ENCODE results near the gene NGFR. TPM values are rescaled to one million over a fixed set of nuclear protein-coding genes. Genes with fewer than 3 reads are reported as not detected.

NGFR gene
- total RNA-seq, 1 experiment from 2014 or later, result 11.3 TPM

DNA sequence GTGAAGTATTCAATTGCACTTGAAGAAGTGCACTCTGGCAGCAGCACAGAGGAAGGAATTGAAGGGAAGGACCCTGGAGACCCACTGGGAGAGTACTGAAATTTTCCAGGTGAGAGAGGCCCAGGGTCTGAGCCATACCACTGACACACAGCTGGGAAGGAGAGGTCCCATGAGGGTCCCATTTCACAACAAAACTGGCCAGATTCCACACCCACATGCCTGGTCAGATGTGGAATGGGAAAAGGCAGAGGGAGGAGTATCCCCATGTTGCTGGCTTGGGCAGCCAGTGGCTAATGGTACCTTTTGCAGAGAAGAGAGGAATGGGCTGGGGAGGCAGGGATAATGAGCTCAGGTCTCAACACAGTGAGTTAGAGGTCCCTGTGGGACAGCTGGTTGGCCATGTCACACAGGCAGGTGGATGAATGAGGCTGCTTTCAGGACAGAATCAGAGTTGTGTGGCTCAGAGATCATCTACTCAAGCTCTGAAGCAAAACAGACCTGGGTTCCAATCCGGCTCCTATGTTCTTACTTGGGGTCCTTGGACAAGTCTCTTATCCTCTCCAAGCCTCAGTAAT lies 26.2 kb upstream of the NGFR start:
- H3K27me3 Mint-ChIP-seq (ENCODE audit: low read depth), result peaks cover 53% of the 10 kb centered on the region
- DNase-seq (ENCODE audit: low spot score), result no peak
- peaks cover 33% of the 10 kb centered on the region for H3K4me1 Mint-ChIP-seq
- POLR2A ChIA-PET, result no interaction called here
- peaks cover 9% of the 10 kb centered on the region for H3K9me3 Mint-ChIP-seq
- no peaks in the 10 kb centered on the region for H3K36me3 Mint-ChIP-seq
- no peak for ATAC-seq
- TF ChIP-seq FOXK1 (CRISPR knock-in tag; IDR thresholded peaks at IDR 0.05), result no peak
- TF ChIP-seq, protein P1, sequence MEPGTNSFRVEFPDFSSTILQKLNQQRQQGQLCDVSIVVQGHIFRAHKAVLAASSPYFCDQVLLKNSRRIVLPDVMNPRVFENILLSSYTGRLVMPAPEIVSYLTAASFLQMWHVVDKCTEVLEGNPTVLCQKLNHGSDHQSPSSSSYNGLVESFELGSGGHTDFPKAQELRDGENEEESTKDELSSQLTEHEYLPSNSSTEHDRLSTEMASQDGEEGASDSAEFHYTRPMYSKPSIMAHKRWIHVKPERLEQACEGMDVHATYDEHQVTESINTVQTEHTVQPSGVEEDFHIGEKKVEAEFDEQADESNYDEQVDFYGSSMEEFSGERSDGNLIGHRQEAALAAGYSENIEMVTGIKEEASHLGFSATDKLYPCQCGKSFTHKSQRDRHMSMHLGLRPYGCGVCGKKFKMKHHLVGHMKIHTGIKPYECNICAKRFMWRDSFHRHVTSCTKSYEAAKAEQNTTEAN (CRISPR knock-in tag; IDR thresholded peaks at IDR 0.05), result no peak
- H3K4me3 Mint-ChIP-seq, result no peak overlapping the region
- CTCF ChIA-PET, result interaction anchor here (0.6 to 4.3 kb wide), 5 partner anchors 8 to 1775 kb away, joined by 3 to 30 read pairs (median 10); partner anchors contain the start of genes NGFR and TBKBP1
- H3K27ac Mint-ChIP-seq, result no peak overlapping the region

DNA sequence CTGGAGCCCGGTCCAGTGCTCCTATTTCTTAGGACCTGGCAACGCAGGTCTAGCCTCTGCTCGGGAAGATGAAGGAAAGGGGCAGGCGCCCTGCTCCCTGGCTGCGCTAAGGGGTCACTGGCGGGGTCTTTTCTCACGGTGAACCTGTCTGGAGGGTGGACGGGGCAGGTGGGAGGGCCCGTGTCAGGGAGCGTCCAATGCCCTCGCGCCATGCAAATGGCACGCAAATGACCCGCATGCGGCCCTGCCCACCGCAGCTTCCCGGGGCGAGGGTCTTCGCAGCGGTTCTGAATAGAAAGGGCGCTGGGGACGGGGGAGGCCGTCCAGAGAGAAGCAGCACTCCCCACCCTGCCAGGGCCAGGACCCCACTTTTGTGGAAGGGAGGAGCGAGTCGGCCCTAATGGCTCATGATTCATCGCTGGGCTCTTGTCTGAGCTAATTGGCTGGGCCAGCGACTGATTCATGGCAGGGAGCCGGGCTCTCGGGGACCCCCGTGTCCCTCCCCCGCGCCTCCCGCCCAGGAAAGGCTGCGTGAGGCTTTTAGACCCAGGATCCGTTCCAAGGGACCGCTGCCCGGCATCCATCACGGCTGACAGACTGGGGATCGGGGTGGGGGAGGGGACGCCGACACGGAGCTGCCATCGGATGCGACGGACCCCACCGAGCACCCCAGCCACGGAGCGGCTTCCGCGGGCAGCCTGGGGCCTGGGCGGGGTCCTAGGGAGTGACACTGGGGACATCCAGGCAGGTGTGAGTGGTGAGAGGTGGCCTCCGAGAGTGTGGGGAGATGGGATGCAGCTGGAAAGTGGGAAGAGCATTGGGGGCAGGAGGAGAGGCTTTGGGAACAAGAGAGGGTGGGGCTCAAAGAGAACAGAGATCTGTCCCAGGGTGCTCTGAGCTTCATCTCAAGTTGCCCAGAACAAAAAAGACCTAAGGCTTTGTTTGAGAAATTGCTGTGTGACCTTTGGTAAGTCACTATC lies 25.0 kb upstream of the NGFR start:
- TF ChIP-seq RORB (CRISPR knock-in tag; IDR thresholded peaks at IDR 0.05), result no peak
- 0 out of 2 replicates have a peak, but pooled peaks have one; percentile 23 for TF ChIP-seq FOXP1 (CRISPR knock-in tag; IDR thresholded peaks at IDR 0.05; ENCODE audit: borderline replicate concordance)
- TF ChIP-seq, protein P2, sequence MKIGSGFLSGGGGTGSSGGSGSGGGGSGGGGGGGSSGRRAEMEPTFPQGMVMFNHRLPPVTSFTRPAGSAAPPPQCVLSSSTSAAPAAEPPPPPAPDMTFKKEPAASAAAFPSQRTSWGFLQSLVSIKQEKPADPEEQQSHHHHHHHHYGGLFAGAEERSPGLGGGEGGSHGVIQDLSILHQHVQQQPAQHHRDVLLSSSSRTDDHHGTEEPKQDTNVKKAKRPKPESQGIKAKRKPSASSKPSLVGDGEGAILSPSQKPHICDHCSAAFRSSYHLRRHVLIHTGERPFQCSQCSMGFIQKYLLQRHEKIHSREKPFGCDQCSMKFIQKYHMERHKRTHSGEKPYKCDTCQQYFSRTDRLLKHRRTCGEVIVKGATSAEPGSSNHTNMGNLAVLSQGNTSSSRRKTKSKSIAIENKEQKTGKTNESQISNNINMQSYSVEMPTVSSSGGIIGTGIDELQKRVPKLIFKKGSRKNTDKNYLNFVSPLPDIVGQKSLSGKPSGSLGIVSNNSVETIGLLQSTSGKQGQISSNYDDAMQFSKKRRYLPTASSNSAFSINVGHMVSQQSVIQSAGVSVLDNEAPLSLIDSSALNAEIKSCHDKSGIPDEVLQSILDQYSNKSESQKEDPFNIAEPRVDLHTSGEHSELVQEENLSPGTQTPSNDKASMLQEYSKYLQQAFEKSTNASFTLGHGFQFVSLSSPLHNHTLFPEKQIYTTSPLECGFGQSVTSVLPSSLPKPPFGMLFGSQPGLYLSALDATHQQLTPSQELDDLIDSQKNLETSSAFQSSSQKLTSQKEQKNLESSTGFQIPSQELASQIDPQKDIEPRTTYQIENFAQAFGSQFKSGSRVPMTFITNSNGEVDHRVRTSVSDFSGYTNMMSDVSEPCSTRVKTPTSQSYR (CRISPR knock-in tag; IDR thresholded peaks at IDR 0.05), result peak; percentile 55; the same call in 1 of the 2 replicates
- peaks cover 10% of the 10 kb centered on the region for H3K9me3 Mint-ChIP-seq
- no peak overlapping the region for H3K27ac Mint-ChIP-seq
- peaks cover 56% of the 10 kb centered on the region for H3K27me3 Mint-ChIP-seq (ENCODE audit: low read depth)
- H3K36me3 Mint-ChIP-seq, result no peaks in the 10 kb centered on the region; the same call in 1 of the 2 replicates
- ChIA-PET CTCF (interaction anchor here (0.6 to 4.3 kb wide), 8 partner anchors 10 to 1034 kb away, joined by 3 to 30 read pairs (median 6); partner anchors contain the start of gene NGFR), POLR2A (interaction anchor here (1.4 kb wide), 1 partner anchor 11 kb away, joined by 3 read pairs; no protein-coding TSS in a partner anchor)
- peak overlapping the region; percentile 66 for H3K4me3 Mint-ChIP-seq
- ATAC-seq (peak; percentile 73), DNase-seq (ENCODE audit: low spot score) (peak; percentile 67)
- H3K4me1 Mint-ChIP-seq, result peaks cover 30% of the 10 kb centered on the region

DNA sequence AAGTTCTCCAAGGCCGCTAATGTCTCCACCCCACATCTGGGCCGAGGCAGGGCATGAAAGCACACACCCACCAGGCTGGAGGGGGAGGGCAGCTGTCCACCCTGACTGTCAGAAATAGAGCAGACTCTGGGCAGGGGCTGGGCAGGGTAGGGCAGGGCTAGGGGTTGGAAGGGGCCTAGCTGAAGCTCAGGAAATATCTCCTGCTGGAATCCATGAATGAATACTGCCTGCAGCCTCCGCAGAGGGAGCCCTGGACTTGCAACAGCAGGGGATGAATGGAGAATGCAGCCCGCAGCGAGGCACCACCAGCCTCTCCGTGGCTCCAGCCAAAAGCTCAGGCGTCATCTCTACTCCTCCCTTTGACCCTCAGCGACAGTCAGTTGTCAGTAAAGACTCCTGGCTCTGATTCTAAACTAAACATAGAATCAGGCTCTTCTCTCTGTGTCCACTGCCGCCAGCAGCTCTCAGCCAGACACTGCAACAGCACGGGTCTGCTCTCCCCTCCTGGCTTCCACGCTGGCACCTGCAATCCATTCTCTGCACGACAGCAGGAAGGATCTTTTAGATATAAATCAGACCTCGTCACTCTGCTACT lies 23.9 kb upstream of the NGFR start:
- no peak overlapping the region for H3K27ac Mint-ChIP-seq
- peak overlapping the region; percentile 66 for H3K4me3 Mint-ChIP-seq
- TF ChIP-seq ZNF423 (CRISPR knock-in tag; IDR thresholded peaks at IDR 0.05) (no peak; the same call in 1 of the 2 replicates), ZNF232 (CRISPR knock-in tag; IDR thresholded peaks at IDR 0.05) (no peak), PRRX2 (CRISPR knock-in tag; IDR thresholded peaks at IDR 0.05) (no peak)
- TF ChIP-seq, protein P3, sequence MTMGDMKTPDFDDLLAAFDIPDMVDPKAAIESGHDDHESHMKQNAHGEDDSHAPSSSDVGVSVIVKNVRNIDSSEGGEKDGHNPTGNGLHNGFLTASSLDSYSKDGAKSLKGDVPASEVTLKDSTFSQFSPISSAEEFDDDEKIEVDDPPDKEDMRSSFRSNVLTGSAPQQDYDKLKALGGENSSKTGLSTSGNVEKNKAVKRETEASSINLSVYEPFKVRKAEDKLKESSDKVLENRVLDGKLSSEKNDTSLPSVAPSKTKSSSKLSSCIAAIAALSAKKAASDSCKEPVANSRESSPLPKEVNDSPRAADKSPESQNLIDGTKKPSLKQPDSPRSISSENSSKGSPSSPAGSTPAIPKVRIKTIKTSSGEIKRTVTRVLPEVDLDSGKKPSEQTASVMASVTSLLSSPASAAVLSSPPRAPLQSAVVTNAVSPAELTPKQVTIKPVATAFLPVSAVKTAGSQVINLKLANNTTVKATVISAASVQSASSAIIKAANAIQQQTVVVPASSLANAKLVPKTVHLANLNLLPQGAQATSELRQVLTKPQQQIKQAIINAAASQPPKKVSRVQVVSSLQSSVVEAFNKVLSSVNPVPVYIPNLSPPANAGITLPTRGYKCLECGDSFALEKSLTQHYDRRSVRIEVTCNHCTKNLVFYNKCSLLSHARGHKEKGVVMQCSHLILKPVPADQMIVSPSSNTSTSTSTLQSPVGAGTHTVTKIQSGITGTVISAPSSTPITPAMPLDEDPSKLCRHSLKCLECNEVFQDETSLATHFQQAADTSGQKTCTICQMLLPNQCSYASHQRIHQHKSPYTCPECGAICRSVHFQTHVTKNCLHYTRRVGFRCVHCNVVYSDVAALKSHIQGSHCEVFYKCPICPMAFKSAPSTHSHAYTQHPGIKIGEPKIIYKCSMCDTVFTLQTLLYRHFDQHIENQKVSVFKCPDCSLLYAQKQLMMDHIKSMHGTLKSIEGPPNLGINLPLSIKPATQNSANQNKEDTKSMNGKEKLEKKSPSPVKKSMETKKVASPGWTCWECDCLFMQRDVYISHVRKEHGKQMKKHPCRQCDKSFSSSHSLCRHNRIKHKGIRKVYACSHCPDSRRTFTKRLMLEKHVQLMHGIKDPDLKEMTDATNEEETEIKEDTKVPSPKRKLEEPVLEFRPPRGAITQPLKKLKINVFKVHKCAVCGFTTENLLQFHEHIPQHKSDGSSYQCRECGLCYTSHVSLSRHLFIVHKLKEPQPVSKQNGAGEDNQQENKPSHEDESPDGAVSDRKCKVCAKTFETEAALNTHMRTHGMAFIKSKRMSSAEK (CRISPR knock-in tag; IDR thresholded peaks at IDR 0.05; ENCODE audit: borderline replicate concordance), result no peak
- ATAC-seq, result peak; percentile 50
- H3K4me1 Mint-ChIP-seq, result peaks cover 24% of the 10 kb centered on the region
- ChIA-PET POLR2A (interaction anchor here (0.5 kb wide), 1 partner anchor 386 kb away, joined by 8 read pairs; no protein-coding TSS in a partner anchor), CTCF (interaction anchor here (0.7 to 4.3 kb wide), 5 partner anchors 26 to 97 kb away, joined by 3 to 30 read pairs (median 6); partner anchors contain the start of gene NGFR)
- no peaks in the 10 kb centered on the region; the same call in 1 of the 2 replicates for H3K36me3 Mint-ChIP-seq
- H3K27me3 Mint-ChIP-seq (ENCODE audit: low read depth), result peaks cover 60% of the 10 kb centered on the region
- no peak for DNase-seq (ENCODE audit: low spot score)
- peaks cover 16% of the 10 kb centered on the region for H3K9me3 Mint-ChIP-seq

All from WTC11 (cell line).